ENCODE measurements around the gene CCDC68. TPM values are rescaled to one million over a fixed set of nuclear protein-coding genes. Genes with fewer than 3 reads are reported as not detected.

CCDC68 gene
- total RNA-seq, 1 donor from 2014 or later = 20.8 TPM

- Histone ChIP-seq H3K9me3 (no peaks in the 10 kb centered on the region), H3K27ac (no peak overlapping the region), H3K4me1 (no peaks in the 10 kb centered on the region), H3K4me3 (no peak overlapping the region), H3K27me3 (no peaks in the 10 kb centered on the region), H3K36me3 (no peaks in the 10 kb centered on the region)
- no peak for TF ChIP-seq CTCF (IDR thresholded peaks at IDR 0.05)
- intact Hi-C loops (cut with DNase I) = no loop called here
- ATAC-seq = no peak
- no peak for DNase-seq
Measured at GRCh38 chr18:54888933-54889332, 70.3 kb downstream of the CCDC68 start.

GRCh38 chr18:54888378-54888777, 70.9 kb downstream of the CCDC68 start:
- no peaks in the 10 kb centered on the region for H3K9me3 ChIP-seq
- no peak for DNase-seq
- intact Hi-C loops (cut with DNase I) = no loop called here
- TF ChIP-seq CTCF (IDR thresholded peaks at IDR 0.05) = no peak
- no peaks in the 10 kb centered on the region for H3K36me3 ChIP-seq
- H3K27me3 ChIP-seq = no peaks in the 10 kb centered on the region
- H3K4me1 ChIP-seq = no peaks in the 10 kb centered on the region
- no peak overlapping the region for H3K27ac ChIP-seq
- ATAC-seq = no peak
- no peak overlapping the region for H3K4me3 ChIP-seq

- DNase-seq (no peak), ATAC-seq (no peak)
- Histone ChIP-seq H3K4me1 (no peaks in the 10 kb centered on the region), H3K27ac (no peak overlapping the region), H3K9me3 (no peaks in the 10 kb centered on the region), H3K36me3 (no peaks in the 10 kb centered on the region), H3K27me3 (no peaks in the 10 kb centered on the region), H3K4me3 (no peak overlapping the region)
- intact Hi-C loops (cut with DNase I) = no loop called here
- no peak for TF ChIP-seq CTCF (IDR thresholded peaks at IDR 0.05)
Measured at GRCh38 chr18:54883816-54884604, 75.3 kb downstream of the CCDC68 start.

GRCh38 chr18:54882318-54882717, 76.9 kb downstream of the CCDC68 start:
- DNase-seq (no peak), ATAC-seq (no peak)
- TF ChIP-seq CTCF (IDR thresholded peaks at IDR 0.05) = no peak

GRCh38 chr18:54881229-54881768, 78.0 kb downstream of the CCDC68 start:
- TF ChIP-seq CTCF (IDR thresholded peaks at IDR 0.05) = no peak
- intact Hi-C loops (cut with DNase I) = no loop called here
- H3K27me3 ChIP-seq = no peaks in the 10 kb centered on the region
- no peaks in the 10 kb centered on the region for H3K4me1 ChIP-seq
- ATAC-seq = no peak
- no peaks in the 10 kb centered on the region for H3K36me3 ChIP-seq
- H3K9me3 ChIP-seq = no peaks in the 10 kb centered on the region
- H3K4me3 ChIP-seq = no peak overlapping the region
- DNase-seq = no peak
- no peak overlapping the region for H3K27ac ChIP-seq

More at GRCh38 chr18:54882318-54882717, 76.9 kb downstream of the CCDC68 start:
- H3K9me3 ChIP-seq = no peaks in the 10 kb centered on the region
- H3K36me3 ChIP-seq = no peaks in the 10 kb centered on the region
- no peak overlapping the region for H3K27ac ChIP-seq
- intact Hi-C loops (cut with DNase I) = no loop called here
- no peaks in the 10 kb centered on the region for H3K4me1 ChIP-seq
- H3K4me3 ChIP-seq = no peak overlapping the region
- no peaks in the 10 kb centered on the region for H3K27me3 ChIP-seq

Data from upper lobe of right lung (tissue), 1 donor.